NCI-H1048 (cell line): Measurements from ENCODE around the gene MNAT1.

Experiments used
- DNase-seq: peaks from one replicate; lab custom pipeline; 2025; lab: John Stamatoyannopoulos, UW

MNAT1 gene

DNA sequence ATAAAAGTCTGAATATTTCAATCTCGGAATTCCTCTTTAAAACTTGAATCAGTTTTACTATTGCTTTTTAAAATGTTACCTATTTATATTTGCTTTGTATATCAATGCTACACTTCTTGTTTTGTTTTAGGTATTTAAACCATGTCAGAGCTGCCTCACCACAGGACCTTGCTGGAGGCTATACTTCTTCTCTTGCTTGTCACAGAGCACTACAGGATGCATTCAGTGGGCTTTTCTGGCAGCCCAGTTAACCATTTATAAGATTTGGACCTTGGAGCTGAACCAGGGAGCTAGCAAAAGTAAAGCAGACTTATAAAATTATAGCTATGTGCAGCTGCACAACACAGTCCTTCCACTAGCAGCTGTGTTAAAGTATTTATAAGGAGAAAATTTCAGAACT lies 233.5 kb downstream of the MNAT1 start:
- no peak for DNase-seq

DNA sequence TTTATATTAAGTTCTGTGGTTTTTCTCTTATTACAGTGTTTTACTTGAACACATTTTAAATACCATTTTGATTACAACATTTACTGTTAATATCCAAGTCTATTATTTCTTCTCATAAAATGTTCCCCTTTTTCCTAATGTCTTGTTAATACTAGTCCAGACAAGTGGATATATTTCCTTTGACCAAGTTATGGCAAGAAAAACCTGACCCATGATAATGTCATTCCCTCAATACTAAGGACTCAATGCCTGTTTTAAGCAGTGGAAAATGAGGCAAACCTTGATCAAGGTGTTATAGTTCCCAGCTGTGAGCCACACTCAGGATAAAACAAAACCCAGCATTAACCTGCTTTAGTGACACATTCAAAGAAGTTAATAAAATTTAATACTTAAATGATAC lies 234.1 kb downstream of the MNAT1 start:
- no peak for DNase-seq

- DNase-seq, result no peak
Observed at GRCh38 chr14:60970146-60970545, 235.6 kb downstream of the MNAT1 start.

DNA sequence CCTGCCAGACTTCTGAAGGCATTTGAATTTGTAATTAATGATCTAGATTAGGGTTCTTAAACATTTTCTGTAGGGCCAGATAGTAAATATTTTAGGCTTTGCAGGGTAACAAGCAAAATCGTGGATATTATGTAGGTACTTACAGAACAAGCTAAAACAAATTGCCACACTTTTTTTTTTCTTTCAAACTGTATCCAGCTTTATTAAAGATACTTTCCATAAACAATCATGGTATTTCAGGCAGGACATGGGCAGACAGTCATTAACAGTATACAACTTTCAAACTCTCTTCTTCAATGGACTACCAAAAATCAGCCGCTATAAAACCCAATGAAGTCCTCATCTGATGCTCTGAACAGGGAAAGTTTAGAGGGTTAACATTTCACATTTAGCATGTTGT lies 236.7 kb downstream of the MNAT1 start:
- no peak for DNase-seq

DNA sequence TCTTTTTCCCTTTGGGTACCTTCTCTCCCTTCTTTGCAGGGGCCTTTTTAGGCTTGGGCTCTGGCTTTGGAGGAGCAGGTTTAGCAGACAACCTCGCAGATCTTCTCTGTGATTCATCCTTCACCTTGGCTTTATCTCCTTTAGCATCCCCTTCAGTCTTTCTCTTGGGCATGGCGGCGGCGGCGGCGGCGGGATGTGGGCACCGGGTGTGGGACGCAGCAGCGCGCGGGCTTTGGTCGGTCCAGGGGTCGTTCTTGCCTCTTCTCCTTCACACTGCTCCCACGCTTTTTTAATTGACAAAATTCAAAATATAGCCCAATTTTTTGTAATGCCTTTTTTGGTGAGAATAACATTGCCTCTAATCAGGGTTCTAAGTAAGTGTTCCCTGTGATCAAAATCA lies 237.7 kb downstream of the MNAT1 start:
- DNase-seq, result no peak

DNA sequence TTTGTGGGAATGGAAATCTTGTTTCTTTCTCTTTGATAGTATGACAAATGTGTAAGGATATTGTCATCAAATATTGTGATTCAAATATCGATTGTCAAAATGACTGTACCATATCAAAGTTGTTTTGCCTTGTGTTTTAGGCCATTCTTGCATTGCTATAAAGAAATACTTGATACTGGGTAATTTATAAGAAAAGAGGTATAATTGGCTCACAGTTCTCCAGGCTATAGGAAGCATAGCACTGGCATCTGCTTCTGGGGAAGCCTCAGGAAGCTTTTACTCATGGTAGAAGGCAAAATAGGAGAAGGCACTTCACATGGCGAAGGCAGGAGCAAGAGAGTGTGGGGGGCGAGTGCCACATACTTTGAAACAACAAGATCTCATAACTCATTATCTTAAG lies 238.5 kb downstream of the MNAT1 start:
- DNase-seq, result no peak

DNA sequence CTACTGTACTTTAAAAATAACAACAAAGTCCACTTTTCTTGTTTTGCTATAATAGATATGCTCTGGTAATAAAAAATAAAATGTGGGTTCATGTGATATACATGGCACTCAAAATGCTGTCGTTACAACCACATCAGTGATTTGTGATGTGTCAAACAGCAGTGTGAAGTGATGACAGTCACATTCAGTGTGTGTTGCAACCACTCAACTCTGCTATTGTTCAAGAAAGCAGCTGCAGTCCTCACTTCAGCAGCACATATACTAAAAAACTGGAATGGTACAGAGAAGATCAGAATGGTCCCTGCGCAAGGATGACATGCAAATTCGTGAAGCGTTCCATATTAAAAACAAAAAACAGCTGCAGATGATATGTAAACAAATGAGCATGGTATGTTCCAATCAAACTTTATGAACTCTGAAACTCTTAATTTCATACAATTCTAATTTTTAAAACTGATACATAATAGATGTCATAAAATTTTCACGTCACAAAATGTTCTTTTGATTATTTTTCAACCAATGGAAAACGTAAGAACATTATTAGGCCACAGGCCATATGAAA lies 239.6 kb downstream of the MNAT1 start:
- no peak for DNase-seq

DNA sequence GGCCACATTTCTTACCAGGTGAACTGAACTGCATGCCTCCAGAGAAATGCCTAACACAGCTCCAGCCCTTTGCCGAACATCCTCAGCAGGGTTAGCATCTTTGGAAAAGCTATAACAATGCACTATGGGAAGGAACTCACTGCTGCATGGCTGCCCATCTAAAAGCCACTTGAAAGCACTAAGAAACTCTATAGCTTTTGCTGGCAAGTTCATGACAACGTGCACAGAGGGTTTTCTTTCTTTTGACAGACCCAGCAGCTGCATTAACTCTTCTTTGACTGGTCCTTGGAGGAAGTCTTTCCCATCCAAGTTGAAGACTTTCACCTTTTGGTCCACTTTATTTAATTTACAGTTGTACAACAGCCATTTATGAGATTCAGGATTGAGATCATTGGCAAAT lies 241.0 kb downstream of the MNAT1 start:
- no peak for DNase-seq

DNA sequence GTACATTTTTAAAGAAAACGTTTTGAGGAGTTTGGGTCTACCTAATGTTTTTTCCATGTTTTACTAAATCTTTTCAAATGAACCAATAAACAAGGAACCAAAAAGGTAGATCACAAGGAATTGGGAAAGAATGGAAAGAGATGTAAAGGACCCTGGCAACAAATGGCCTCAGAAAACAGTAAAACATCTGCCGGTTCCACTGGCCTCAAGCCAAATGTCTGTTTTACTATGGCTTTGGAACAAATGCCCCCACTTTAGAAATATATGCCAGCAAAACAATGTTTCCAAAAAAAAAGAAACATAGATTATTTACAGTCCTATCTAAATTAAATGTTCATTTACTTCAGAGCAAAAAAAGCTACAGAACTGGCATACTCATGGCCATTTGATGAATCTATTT lies 243.3 kb downstream of the MNAT1 start:
- no peak for DNase-seq

- DNase-seq, result peak; percentile 63
Observed at GRCh38 chr14:60980811-60981632, 246.5 kb downstream of the MNAT1 start, which contains the start of the genes SLC38A6 and TRMT5. TSS of gene SLC38A6 (plus strand) at chr14:60981245. CDS start at chr14:60981278, 33 bp downstream. TSS of gene TRMT5 (minus strand) at chr14:60981079. CDS start at chr14:60980973, 106 bp downstream.

DNA sequence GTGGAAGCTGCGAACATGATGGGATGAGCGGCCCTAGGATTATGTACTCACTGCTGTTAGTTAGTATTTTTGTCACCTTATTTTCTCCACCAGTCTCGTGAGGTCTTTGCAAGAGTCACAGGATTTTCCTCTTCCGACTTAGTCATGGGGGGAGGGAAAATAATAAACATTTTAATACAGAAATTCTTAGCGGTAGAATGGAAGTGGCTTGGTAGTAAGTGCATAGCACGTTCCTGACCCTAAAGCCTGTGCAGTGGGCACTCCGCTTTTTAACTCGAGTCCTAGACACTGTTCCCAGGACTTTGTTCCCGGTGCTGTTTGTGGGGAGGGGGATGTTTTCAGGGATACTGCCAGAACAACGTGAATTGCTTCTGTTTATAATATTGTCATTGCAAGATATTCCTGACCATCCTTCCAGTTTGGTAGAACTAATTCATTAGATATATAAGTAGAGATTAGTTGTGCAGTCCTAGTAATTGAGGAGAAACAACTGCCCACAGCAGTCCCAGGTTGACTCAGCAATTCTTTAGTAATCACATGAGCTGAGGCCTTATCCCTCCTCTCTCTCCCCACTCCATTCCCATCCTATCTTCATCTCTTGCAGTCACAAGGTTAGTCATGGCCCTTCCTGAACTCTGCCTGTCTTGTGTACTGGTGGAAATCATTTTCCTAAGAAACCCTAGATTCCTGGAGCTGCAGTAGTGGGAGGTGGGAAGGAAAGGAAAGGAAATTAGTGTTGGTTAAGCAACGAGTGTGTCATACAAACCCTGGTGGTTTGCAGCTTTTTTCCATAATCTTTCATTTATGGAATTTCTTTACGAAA lies 247.3 kb downstream of the MNAT1 start:
- no peak for DNase-seq

GRCh38 chr14:60984196-60984595 lies 249.6 kb downstream of the MNAT1 start:
- no peak for DNase-seq

DNA sequence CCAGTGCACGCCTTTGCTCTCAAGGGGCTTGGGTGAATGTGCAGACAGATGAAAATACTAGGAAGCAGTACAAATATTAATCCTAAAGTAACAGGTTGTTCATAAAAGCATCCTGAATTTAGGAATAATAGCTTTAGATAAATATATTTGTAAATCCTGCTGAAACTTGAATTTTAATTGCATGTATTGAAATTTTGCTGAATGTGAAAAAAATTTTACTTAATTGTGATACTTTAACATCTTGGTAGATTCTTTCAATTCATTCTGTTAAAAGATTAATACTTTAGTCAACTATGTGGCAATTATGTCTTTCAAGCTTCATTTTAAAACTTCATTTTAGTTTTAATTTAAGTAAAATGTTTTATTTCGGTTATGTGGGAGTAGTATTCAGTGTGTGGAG lies 251.9 kb downstream of the MNAT1 start:
- DNase-seq, result no peak

DNA sequence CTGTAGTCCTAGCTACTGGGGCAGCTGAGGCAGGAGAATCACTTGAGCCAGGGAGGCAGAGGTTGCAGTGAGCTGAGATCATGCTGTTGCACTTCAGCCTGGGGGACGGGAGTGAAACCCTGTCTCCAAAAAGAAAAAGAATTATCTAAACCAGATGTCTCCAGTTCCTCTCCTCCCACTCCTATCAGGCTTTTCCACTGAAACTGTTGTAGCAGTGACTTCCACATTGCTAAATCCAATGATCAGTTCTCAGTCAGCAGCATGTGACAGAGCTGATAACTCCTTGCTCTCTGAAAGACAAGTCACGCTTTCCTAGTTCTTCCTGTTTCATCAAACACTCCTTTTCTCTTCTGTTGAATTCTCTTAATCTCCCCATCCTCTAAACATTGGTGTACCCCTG lies 255.0 kb downstream of the MNAT1 start:
- no peak for DNase-seq

- no peak for DNase-seq
Observed at GRCh38 chr14:60998617-60999016, 264.1 kb downstream of the MNAT1 start.

DNA sequence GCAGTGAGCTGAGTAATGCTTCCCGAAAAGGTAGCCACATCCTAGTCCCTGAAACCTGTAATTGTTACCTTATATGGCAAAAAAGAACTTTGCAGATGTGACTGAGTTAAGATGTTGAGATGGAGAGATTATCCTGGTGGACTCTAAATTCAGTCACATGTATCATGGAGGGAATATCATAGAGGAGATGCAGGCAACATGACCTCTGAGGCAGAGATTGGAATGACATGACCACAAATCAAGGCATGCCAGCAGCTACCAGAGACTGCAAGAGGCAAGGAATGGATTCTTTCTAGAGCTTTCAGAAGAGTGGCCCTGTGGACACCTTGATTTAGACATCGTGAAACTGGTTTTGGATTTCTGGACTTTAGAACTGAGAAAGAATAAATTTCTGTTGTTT lies 265.0 kb downstream of the MNAT1 start:
- no peak for DNase-seq

GRCh38 chr14:61003571-61003970 lies 269.0 kb downstream of the MNAT1 start:
- no peak for DNase-seq

DNA sequence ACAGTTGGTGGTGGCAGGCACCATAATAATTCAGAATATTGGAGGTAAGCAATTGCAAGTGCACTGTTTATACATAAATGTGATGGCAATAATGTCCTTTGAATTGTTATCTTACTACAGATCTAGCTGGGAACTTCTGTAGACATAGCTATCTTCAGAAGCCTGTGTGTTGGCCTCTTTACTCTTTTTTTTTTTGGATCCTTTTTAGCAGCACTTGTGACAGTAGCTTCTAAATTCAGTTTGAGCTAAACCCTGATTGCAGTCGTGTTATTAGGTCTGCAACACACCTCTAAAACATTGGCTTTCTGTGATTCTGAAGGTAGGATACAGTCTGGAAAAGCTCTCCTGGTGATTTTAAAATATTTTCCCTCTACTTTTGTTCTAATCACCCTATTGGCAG lies 285.0 kb downstream of the MNAT1 start:
- DNase-seq, result no peak
